HepG2 (cell line): ENCODE measurements around the gene ST8SIA2.

ENCODE experiments used
- CTCF ChIP-seq: sonication (generic); formaldehyde crosslinking; IDR thresholded peaks from 2 replicates; pipeline ENCODE4 v1.5.0; 2020; ENCODE audit warnings: mild to moderate bottlenecking, missing genetic modification reagents, moderate library complexity
- SIN3A ChIP-seq: IDR thresholded peaks from 2 replicates; pipeline ENCODE4 v1.6.1; 2011; ENCODE audit warnings: low read depth, mild to moderate bottlenecking, control low read depth, low read length, borderline replicate concordance
- SP2 ChIP-seq: sonication (generic); formaldehyde crosslinking; IDR thresholded peaks from 2 replicates; pipeline ENCODE4 v1.5.1; 2020; ENCODE audit warnings: mild to moderate bottlenecking, missing genetic modification reagents
- WIZ ChIP-seq: sonication (generic); formaldehyde crosslinking; IDR thresholded peaks from 2 replicates; pipeline ENCODE4 v1.5.1; 2020; ENCODE audit warnings: mild to moderate bottlenecking, missing genetic modification reagents

- TF ChIP-seq SIN3A (no peak), WIZ (CRISPR knock-in tag) (no peak), SP2 (CRISPR knock-in tag) (no peak), CTCF (CRISPR knock-in tag) (no peak)
Measured at GRCh38 chr15:92365906-92366305, 27.8 kb upstream of the ST8SIA2 start.
